ENCODE results near the gene CREBBP. TPM values are rescaled to one million over a fixed set of nuclear protein-coding genes. Genes with fewer than 3 reads are reported as not detected.
A peak's percentile ranks its signal among the peaks of the same experiment; 100 is the strongest.

Gene CREBBP
- total RNA-seq, 1 experiment from 2014 or later: 79.1 TPM

DNA sequence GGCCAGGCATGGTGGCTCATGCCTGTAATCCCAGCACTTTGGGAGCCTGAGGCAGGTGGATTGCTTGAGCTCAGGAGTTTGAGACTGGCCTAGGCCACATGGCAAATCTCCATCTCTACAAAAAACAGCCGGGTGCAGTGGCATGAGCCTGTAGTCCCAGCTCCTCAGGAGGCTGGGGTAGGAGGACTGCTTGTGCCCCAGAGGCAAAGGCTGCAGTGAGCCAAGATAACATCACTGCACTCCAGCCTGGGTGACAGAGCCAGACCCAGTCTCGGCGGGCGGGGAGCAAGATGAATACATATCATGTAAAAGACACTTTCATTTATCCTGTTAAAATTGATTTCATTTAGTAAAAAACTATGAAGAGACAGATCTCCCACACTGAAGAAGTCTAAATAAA lies 54.6 kb downstream of the CREBBP start:
- no peak overlapping the region for H3K27ac ChIP-seq (ENCODE audit: insufficient read length, low read depth, low read length)
- H2AK5ac ChIP-seq (ENCODE audit: insufficient read length, low read length): no peak overlapping the region
- no peak overlapping the region for H3K23ac ChIP-seq (ENCODE audit: insufficient read length, low read depth, low read length)
- no peaks in the 10 kb centered on the region for H3K9me3 ChIP-seq (ENCODE audit: control insufficient read depth, low read depth, low read length)
- no peaks in the 10 kb centered on the region for H3K27me3 Mint-ChIP-seq (ENCODE audit: low read depth)
- no peak overlapping the region for H3K56ac ChIP-seq (ENCODE audit: insufficient read length, low read depth, low read length)
- H3K23me2 ChIP-seq (ENCODE audit: insufficient read length, low read depth, low read length, poor library complexity, severe bottlenecking): no peaks in the 10 kb centered on the region
- no peaks in the 10 kb centered on the region for H3K27me3 ChIP-seq (ENCODE audit: insufficient read depth, low read length)
- no peak overlapping the region for H3K18ac ChIP-seq (ENCODE audit: insufficient read length, low read depth, low read length)
- H2BK15ac ChIP-seq (ENCODE audit: low read depth, low read length): no peak overlapping the region
- no peak overlapping the region for H2AFZ ChIP-seq (ENCODE audit: low read length)
- peak overlapping the region in 1 of 3 experiments; percentile 2; a peak in 1 of 7 replicates for H3K27ac Mint-ChIP-seq
- no peak overlapping the region for H3K14ac ChIP-seq (ENCODE audit: insufficient read depth, low read length)
- H3K79me1 ChIP-seq (ENCODE audit: insufficient read depth, low read depth, low read length, poor library complexity, severe bottlenecking): peaks cover 6% of the 10 kb centered on the region
- WGBS (ENCODE audit: extremely low coverage, insufficient read length, low lambda C conversion rate): no CpG with 5 or more reads among the region's 4 CpGs
- DNase-seq: no peak
- H3K4me1 ChIP-seq (ENCODE audit: insufficient read depth, low read length): no peaks in the 10 kb centered on the region; the same call in 1 of the 2 replicates
- peaks cover 26% of the 10 kb centered on the region; the same call in 1 of the 2 replicates for H3K79me2 ChIP-seq (ENCODE audit: insufficient read depth, low read length)
- no peaks in the 10 kb centered on the region for H3K9me3 Mint-ChIP-seq
- H4K91ac ChIP-seq (ENCODE audit: insufficient read length, low read depth, low read length): no peak overlapping the region
- H3K4me2 ChIP-seq (ENCODE audit: insufficient read depth, insufficient read length, low read length): no peak overlapping the region
- H3K4me3 Mint-ChIP-seq: no peak overlapping the region
- H2BK120ac ChIP-seq (ENCODE audit: low read depth, low read length, poor library complexity, severe bottlenecking): no peak overlapping the region
- TF ChIP-seq, protein P1, sequence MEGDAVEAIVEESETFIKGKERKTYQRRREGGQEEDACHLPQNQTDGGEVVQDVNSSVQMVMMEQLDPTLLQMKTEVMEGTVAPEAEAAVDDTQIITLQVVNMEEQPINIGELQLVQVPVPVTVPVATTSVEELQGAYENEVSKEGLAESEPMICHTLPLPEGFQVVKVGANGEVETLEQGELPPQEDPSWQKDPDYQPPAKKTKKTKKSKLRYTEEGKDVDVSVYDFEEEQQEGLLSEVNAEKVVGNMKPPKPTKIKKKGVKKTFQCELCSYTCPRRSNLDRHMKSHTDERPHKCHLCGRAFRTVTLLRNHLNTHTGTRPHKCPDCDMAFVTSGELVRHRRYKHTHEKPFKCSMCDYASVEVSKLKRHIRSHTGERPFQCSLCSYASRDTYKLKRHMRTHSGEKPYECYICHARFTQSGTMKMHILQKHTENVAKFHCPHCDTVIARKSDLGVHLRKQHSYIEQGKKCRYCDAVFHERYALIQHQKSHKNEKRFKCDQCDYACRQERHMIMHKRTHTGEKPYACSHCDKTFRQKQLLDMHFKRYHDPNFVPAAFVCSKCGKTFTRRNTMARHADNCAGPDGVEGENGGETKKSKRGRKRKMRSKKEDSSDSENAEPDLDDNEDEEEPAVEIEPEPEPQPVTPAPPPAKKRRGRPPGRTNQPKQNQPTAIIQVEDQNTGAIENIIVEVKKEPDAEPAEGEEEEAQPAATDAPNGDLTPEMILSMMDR (conservative IDR thresholded peaks at IDR 0.05): no peak
- no peak overlapping the region for H2BK5ac ChIP-seq (ENCODE audit: insufficient read length, low read length)
- no peak overlapping the region for H3T11ph ChIP-seq (ENCODE audit: low read length)
- no peaks in the 10 kb centered on the region for H3K36me3 Mint-ChIP-seq (ENCODE audit: insufficient read depth in 1 of 3, low read depth in 3 of 3)
- H4K8ac ChIP-seq (replicated peaks; ENCODE audit: insufficient read length, low read depth, low read length): no peak overlapping the region
- H3K9ac ChIP-seq (ENCODE audit: extremely low read depth, insufficient read length, low read length): no peak overlapping the region
- peaks cover 37 to 42% of the 10 kb centered on the region in 2 experiments for H3K4me1 Mint-ChIP-seq
- no peaks in the 10 kb centered on the region for H4K20me1 ChIP-seq (ENCODE audit: control insufficient read depth, insufficient read depth, insufficient read length)
- no peak overlapping the region for H2BK20ac ChIP-seq (ENCODE audit: low read depth, low read length, poor library complexity, severe bottlenecking)
- no peak overlapping the region for H4K5ac ChIP-seq (ENCODE audit: insufficient read length, low read depth, low read length)
- no peak overlapping the region for H3K4ac ChIP-seq (ENCODE audit: low read depth, low read length)
- no peak overlapping the region for H2BK12ac ChIP-seq (ENCODE audit: insufficient read length, low read depth, low read length)

Data from H9 (cell line).